HG02885 (cell line): ENCODE results near the gene CENPVL2.
"Not testable (repeated sequence)": the region's sequence is repeated elsewhere in the genome, so short reads cannot be mapped to it uniquely, and the experiment has no call there.

Experiments used
- ATAC-seq: cut with Tn5 transposase; IDR thresholded peaks from one replicate; pipeline ENCODE4 v1.9.1; 2021; ENCODE audit warnings: mild to moderate bottlenecking; ENCODE audit not compliant: unreplicated experiment, poor library complexity

The CENPVL2 gene

DNA sequence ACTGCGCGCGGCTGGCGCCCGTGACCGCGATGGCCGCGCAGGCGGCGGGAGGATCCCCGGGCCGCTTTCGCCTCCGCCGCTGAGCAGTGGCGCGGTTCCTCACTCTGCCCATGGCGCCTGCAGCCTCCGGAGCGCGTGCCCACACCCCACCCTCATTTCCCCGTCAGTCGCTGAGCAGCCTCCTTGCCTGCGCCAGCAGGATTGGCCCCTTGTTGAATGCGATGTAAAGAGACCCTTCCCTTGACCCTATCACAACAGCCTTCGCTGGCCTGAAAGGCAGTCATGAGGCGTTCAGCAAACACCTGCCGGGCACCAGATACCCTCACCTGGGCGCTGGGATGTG is at the start of gene CENPVL2:
CENPVL2 (minus strand) TSS at position 112 of the 343 bp plus-strand sequence; CDS start at position 112, 0 bp downstream.
- not testable (repeated sequence) for ATAC-seq

DNA sequence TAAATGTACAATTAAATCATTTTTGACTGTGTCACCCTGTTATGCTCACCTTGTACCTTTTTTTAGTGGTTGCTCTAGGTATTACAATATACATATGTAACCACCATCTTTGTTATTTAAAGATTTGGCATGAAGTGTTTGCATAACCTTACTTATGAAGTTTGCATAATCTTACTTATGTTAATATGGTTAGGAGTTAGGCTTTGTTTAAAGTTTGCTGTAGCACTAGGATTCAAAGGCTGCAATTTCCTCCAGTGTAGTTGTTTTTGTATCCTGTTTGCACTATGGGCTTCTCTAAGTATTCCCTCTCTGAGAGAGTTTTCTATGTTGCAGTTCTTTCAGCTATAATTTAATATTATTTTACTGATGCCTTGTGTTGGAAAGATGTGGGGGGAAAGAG is 45.6 kb upstream of the CENPVL2 start:
- ATAC-seq, result no peak

DNA sequence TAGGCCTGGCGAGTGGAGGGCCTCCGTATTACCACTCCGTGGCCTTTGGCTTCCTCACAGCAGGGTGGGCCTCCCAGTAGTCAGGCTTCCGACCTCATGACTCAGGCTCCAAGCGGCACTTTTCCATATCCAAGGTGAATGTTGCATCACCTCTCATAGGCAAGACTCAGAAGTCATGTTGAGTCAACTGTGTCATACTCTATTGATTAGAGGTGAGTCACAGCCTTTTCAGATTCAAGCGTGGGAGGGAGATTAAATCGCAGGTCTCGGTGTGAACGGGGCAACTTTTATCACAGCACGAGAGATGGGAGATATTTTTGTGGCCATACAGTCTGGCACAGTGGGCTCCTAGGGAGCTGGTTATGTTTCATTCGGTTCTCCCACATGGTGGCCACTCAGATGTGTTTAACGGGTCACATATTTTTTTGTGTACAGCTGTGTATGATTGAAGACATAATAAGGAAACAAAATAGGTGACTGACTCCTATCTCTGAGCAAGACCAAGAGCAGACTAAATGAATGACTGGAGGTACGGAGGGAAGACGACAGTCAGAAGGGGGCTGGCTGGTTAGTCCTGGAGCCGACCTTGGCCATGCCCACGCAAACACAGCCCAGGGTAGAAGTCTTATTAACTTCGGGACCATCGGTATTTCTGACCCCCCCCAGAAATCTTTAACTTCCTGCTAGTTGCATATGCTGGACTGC is 30.5 kb upstream of the CENPVL2 start:
- not testable (repeated sequence) for ATAC-seq

DNA sequence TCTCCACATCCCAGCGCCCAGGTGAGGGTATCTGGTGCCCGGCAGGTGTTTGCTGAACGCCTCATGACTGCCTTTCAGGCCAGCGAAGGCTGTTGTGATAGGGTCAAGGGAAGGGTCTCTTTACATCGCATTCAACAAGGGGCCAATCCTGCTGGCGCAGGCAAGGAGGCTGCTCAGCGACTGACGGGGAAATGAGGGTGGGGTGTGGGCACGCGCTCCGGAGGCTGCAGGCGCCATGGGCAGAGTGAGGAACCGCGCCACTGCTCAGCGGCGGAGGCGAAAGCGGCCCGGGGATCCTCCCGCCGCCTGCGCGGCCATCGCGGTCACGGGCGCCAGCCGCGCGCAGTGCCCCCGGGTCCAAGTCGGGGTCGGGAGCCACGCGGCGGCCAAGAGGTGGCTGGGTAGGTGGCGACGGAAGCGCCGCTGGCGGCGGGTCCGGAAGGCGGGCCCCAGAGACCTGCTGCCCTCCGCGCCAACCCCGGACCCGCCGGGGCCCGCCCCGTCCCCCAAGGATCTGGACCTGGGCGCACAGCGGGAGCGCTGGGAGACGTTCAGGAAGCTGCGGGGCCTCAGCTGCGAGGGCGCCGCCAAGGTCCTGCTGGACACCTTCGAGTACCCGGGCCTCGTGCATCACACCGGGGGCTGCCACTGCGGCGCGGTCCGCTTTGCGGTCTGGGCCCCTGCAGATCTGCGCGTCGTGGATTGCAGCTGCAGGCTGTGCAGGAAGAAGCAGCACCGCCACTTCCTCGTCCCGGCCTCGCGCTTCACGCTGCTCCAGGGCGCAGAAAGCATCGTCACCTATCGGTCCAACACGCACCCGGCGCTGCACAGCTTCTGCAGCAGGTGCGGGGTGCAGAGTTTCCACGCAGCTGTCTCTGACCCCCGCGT is 27.9 kb upstream of the CENPVL2 start, which contains the start of gene CENPVL1:
CENPVL1 (plus strand) TSS at position 236 of the 888 bp plus-strand sequence; CDS start at position 236, 0 bp downstream.
- ATAC-seq, result not testable (repeated sequence)

DNA sequence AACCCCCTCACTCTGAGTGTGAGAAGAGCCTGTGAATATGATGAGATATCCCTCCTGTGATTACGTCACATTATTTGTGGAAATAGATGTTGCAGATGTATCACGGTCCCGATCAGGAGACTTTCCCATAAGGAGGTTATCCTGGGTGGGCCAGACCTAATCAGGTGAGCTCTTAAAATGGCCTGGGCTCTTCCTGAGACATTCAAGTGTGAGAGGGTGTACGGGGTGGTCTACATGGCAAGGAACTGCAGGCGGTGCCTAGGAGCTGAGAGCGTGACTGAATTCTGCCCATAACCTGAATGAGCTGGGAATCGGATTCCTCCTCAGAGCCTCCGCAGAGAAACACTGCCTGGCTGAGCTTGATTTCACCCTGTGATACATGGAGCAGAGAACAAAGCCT is 14.8 kb upstream of the CENPVL2 start:
- no peak for ATAC-seq

DNA sequence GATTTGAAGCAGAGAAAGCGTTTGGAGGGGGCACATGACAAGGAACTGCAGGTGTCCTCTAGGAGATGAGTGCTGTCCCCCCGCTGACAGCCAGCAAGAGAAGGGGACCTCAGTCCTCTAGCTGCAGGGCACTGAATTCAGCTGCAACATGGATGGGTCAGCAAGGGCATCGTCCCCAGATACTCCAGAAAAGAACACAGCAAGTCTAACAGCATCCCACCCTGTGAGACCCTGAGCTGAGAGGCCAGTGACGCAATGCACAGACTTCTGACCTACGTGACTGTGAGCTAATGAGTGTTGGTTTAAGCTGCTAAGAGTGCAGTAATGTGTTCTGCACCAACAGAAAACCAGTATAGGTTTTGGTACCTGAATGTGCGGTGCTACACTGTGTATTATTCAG is 11.6 kb upstream of the CENPVL2 start:
- ATAC-seq, result no peak

DNA sequence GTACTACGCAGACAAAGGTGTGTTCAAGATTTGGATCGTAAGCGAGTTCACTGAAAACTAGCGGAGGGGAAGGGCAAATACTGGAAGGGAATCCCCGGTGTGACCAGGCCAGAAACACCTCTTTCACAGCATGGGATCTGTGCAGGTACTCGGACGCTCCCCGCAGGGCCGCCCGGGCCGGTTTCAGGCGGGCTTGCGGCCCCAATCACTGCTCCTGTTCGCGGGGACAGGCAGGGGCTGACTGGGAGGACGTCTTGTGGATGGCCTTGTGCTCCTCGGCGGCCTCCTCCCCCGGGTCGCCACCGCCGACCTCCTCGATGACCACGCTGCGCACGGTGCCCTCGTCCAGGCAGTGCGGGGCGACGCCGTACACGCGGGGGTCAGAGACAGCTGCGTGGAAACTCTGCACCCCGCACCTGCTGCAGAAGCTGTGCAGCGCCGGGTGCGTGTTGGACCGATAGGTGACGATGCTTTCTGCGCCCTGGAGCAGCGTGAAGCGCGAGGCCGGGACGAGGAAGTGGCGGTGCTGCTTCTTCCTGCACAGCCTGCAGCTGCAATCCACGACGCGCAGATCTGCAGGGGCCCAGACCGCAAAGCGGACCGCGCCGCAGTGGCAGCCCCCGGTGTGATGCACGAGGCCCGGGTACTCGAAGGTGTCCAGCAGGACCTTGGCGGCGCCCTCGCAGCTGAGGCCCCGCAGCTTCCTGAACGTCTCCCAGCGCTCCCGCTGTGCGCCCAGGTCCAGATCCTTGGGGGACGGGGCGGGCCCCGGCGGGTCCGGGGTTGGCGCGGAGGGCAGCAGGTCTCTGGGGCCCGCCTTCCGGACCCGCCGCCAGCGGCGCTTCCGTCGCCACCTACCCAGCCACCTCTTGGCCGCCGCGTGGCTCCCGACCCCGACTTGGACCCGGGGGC is 567 bp downstream of the CENPVL2 start:
- not testable (repeated sequence) for ATAC-seq

DNA sequence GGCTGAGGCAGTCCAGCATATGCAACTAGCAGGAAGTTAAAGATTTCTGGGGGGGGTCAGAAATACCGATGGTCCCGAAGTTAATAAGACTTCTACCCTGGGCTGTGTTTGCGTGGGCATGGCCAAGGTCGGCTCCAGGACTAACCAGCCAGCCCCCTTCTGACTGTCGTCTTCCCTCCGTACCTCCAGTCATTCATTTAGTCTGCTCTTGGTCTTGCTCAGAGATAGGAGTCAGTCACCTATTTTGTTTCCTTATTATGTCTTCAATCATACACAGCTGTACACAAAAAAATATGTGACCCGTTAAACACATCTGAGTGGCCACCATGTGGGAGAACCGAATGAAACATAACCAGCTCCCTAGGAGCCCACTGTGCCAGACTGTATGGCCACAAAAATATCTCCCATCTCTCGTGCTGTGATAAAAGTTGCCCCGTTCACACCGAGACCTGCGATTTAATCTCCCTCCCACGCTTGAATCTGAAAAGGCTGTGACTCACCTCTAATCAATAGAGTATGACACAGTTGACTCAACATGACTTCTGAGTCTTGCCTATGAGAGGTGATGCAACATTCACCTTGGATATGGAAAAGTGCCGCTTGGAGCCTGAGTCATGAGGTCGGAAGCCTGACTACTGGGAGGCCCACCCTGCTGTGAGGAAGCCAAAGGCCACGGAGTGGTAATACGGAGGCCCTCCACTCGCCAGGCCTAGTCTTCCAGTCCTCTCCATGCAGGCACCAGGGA is 2.8 kb downstream of the CENPVL2 start:
- not testable (repeated sequence) for ATAC-seq

DNA sequence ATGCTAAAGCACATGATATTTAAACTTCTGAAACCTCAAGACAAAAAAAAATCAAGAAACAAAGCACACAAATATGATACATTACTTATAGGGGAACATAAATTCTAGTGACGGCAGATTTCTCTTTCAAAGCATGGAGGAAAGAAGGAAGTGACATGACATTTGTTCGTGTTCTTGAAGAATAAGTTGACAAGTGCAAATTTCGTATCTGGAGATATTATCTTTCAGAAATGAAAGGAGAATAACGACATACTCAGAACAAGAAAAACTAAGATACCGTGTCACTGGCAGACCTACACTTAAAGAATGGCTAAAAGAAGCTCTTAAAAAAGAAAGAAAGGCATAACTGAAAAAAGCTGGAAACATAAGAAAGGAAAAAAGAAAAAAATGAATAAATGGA is 16.6 kb downstream of the CENPVL2 start:
- no peak for ATAC-seq

DNA sequence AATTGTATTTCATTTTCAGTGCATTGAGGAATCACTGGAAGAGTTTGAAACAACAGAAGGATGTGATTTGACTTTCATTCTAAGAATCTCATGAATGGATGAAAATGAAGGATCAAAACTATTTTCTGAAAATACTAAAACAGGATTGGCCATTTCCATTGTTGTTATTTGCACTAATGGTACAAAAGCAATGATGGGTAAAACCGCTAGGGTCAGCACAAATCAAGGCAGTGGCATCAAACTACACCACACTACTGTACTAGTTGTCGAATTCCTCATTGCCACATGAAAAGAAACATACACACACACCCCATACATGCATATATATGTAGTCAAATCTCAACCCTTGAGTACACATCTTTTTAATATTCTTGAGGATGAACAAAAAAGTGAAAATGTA is 39.3 kb downstream of the CENPVL2 start:
- no peak for ATAC-seq

DNA sequence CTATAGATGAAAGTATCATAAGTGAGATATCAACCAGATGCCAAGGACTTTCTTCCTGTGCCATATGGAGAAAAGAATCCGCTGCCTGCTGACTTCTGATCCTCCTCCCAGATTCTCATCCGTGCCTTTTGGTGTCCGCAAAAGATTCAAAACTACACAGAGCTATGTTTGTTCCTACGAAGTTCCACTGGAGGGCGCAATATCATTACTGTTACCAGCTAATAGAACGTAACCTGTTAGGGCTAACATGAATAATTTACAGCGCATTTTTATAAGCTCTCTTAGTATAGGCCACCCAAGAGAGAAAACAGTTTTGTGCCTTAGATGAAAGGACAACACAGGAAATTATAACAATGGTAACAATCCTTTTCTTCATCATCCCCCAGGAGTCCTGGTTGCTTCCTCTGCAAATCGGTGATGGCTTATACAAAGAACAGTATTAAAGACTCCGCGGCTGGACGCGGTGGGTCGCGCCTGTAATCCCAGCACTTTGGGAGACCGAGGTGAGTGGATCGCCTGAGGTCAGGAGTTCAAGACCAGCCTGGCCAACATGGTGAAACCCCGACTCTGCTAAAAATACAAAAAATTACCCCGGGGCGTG is 41.1 kb downstream of the CENPVL2 start:
- ATAC-seq, result no peak

DNA sequence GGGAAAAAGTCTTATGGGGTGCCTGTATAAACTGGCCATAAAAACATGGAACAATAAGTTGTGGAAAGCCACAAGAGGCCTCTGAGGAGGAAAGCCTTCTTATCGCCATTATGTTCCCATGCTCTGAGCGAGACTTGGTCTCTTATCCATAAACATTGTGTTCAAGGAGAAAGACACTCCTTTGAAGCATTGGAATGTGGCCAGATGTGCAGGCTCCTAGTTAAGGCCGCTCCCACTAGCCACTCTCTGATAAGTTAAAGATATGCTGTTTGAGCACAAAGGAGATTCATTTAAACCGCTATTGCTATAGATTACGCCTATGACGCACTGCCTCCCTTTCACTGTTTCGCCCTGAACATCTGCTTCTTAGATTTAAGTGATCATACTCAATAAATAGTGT is 46.1 kb downstream of the CENPVL2 start:
- not testable (repeated sequence) for ATAC-seq
